Measurements from ENCODE around the gene GIGYF1. TPM values are rescaled to one million over a fixed set of nuclear protein-coding genes. Genes with fewer than 3 reads are reported as not detected.

Gene GIGYF1
- total and polyA plus RNA-seq, 2 of the 13 experiments (the other 11 are each of a cell fraction or from before 2014, with no cell fraction given) = 7.6 to 16.1 TPM

- TF ChIP-seq ARID3A (IDR thresholded peaks at IDR 0.05; ENCODE audit: low read depth, low read length) = no peak
- TF ChIP-seq ZNF879 (CRISPR knock-in tag; IDR thresholded peaks at IDR 0.05) = no peak
- no peak for TF ChIP-seq DBP (CRISPR knock-in tag; IDR thresholded peaks at IDR 0.05; ENCODE audit: not compliant biosample characterization)
- TF ChIP-seq ZSCAN30 (CRISPR knock-in tag; IDR thresholded peaks at IDR 0.05) = no peak
- TF ChIP-seq ARID4A (CRISPR knock-in tag; IDR thresholded peaks at IDR 0.05; ENCODE audit: borderline replicate concordance) = peak; percentile 76
- no peak for TF ChIP-seq ZFP36L2 (CRISPR knock-in tag; IDR thresholded peaks at IDR 0.05)
- TF ChIP-seq ZNF17 (CRISPR knock-in tag; IDR thresholded peaks at IDR 0.05) = no peak
- no peak for TF ChIP-seq HNRNPL (IDR thresholded peaks at IDR 0.05; ENCODE audit: low read depth, low read length)
- TF ChIP-seq CREB3 (CRISPR knock-in tag; IDR thresholded peaks at IDR 0.05) = no peak
- no peak for TF ChIP-seq ZNF577 (CRISPR knock-in tag; IDR thresholded peaks at IDR 0.05; ENCODE audit: borderline replicate concordance, low read depth)
- TF ChIP-seq KDM5A (IDR thresholded peaks at IDR 0.05; ENCODE audit: borderline replicate concordance, low read length) = no peak
- TF ChIP-seq HNRNPUL1 (IDR thresholded peaks at IDR 0.05; ENCODE audit: low read depth, low read length) = no peak
- no peak for TF ChIP-seq ZNF12 (CRISPR knock-in tag; IDR thresholded peaks at IDR 0.05)
- TF ChIP-seq ZNF891 (CRISPR knock-in tag; IDR thresholded peaks at IDR 0.05) = no peak
- TF ChIP-seq ZNF460 (CRISPR knock-in tag; IDR thresholded peaks at IDR 0.05; ENCODE audit: borderline replicate concordance) = no peak
- peak; percentile 20; the same call in 1 of the 2 replicates for TF ChIP-seq NFYB (CRISPR knock-in tag; IDR thresholded peaks at IDR 0.05)
- peak; percentile 31; the same call in 1 of the 3 replicates for TF ChIP-seq MXI1 (IDR thresholded peaks at IDR 0.05; ENCODE audit: borderline replicate concordance, low read depth, low read length)
- no peak for TF ChIP-seq FOXK2 (IDR thresholded peaks at IDR 0.05)
- TF ChIP-seq ZNF589 (CRISPR knock-in tag; conservative IDR thresholded peaks at IDR 0.05) = no peak
- 0 out of 2 replicates have a peak, but pooled peaks have one; percentile 45 for TF ChIP-seq KMT2A (CRISPR knock-in tag; IDR thresholded peaks at IDR 0.05)
- no peak for TF ChIP-seq SIX1 (CRISPR knock-in tag; IDR thresholded peaks at IDR 0.05; ENCODE audit: borderline replicate concordance)
Measured at GRCh38 chr7:100720671-100721504, 26.8 kb upstream of the GIGYF1 start (continued).

Data from HepG2 (cell line).